Panc1 (cell line): ENCODE results near the gene TRPM4. TPM values are rescaled to one million over a fixed set of nuclear protein-coding genes. Genes with fewer than 3 reads are reported as not detected.

Source experiments
- ATAC-seq: fragments of 200-7000 bp; cut with Tn5 transposase; 2 replicates; pipeline ENCODE4 v1.9.1; 2020; ENCODE audit warnings: mild to moderate bottlenecking, moderate library complexity
- BruUV-seq: library from RNA; stranded (reverse); fragments of 400-500 nt; replicated peaks from 2 replicates; lab custom pipeline; 2021; lab: Mats Ljungman, UMichigan
- CTCF ChIA-PET: fragments of 300-600 bp; sonication (Branson Sonifier 250); formaldehyde crosslinking; loops from one replicate; lab custom pipeline; 2022; ENCODE audit warnings: antibody characterized with exemption; lab: Charles Lee
- POLR2A ChIA-PET: fragments of 300-600 bp; sonication (Branson Sonifier 250); formaldehyde crosslinking; loops from one replicate; lab custom pipeline; 2022; ENCODE audit warnings: antibody characterized with exemption; lab: Charles Lee
- DNase-seq: peaks from one replicate; pipeline ENCODE4 v3.0.0-alpha.2; 2010; ENCODE audit warnings: low read depth, low spot score
- H3K27ac ChIP-seq: 2 replicates; pipeline ENCODE4 v1.5.1; 2011; ENCODE audit warnings: mild to moderate bottlenecking, low read length, inconsistent platforms
- H3K27me3 ChIP-seq: fragments of 200-500 bp; sonication (Bioruptor generic); 2 replicates; pipeline ENCODE4 v1.6.0; 2014; ENCODE audit warnings: low read length, inconsistent platforms; ENCODE audit not compliant: control insufficient read depth, insufficient read depth
- H3K36me3 ChIP-seq: fragments of 200-500 bp; sonication (Bioruptor generic); 2 replicates; pipeline ENCODE4 v1.5.1; 2014; ENCODE audit warnings: inconsistent platforms, mild to moderate bottlenecking, low read length, moderate library complexity; ENCODE audit not compliant: control insufficient read depth, insufficient read depth
- H3K4me1 ChIP-seq: 2 replicates; pipeline ENCODE4 v1.5.1; 2011; ENCODE audit warnings: inconsistent platforms, mild to moderate bottlenecking, low read length, moderate library complexity; ENCODE audit not compliant: control insufficient read depth, insufficient read depth
- H3K4me3 ChIP-seq, 2 experiments: 2 replicates each; pipeline ENCODE4 v1.5.1; 2011 to 2012; ENCODE audit warnings: low read depth in 2 of 2, low read length in 2 of 2, mild to moderate bottlenecking in 2 of 2, inconsistent platforms in 1 of 2, moderate library complexity in 1 of 2
- H3K9me3 ChIP-seq: fragments of 200-500 bp; sonication (Bioruptor generic); 2 replicates; pipeline ENCODE4 v1.5.1; 2014; ENCODE audit warnings: low read depth, mild to moderate bottlenecking, inconsistent platforms, low read length, moderate library complexity; ENCODE audit not compliant: control insufficient read depth, insufficient read depth
- POLR2AphosphoS5 ChIP-seq: IDR thresholded peaks from 2 replicates; pipeline ENCODE4 v1.6.1; 2012; ENCODE audit warnings: mild to moderate bottlenecking, low read depth, low read length, moderate library complexity
- SIN3A ChIP-seq: IDR thresholded peaks from 2 replicates; pipeline ENCODE4 v1.6.1; 2012; ENCODE audit warnings: low read depth, mild to moderate bottlenecking, low read length, moderate library complexity, borderline replicate concordance; ENCODE audit not compliant: insufficient read depth
- TCF7L2 ChIP-seq: IDR thresholded peaks from 2 replicates; pipeline ENCODE4 v1.6.1; 2011; ENCODE audit warnings: mild to moderate bottlenecking, low read depth, low read length, inconsistent platforms
- in situ Hi-C: cut with HindIII; loops from 2 replicates; pipeline ENCODE4 v1.10.0; 2016; ENCODE audit warnings: low sequenced_read_pairs, low pct_unique_long_range_greater_than_20kb
- intact Hi-C: fragments of 100-400 bp; cut with micrococcal nuclease; formaldehyde crosslinking; loops from one replicate; pipeline ENCODE4 v1.10.0; 2022; ENCODE audit not compliant: unreplicated experiment
- total RNA-seq: library from RNA; stranded (reverse); gene quantifications from one replicate; pipeline ENCODE4 v1.2.1, GENCODE V29; 2021; ENCODE audit not compliant: unreplicated experiment
- TF ChIP-seq, protein P1 (sequence below), 2 experiments: IDR thresholded peaks; 2 replicates each; pipeline ENCODE4 v1.6.1; 2011 to 2012; ENCODE audit warnings: low read depth in 2 of 2, control low read depth in 1 of 2, low read length in 1 of 2, mild to moderate bottlenecking in 1 of 2, moderate library complexity in 1 of 2; ENCODE audit not compliant: insufficient read depth in 1 of 2
- TF ChIP-seq, protein P2 (sequence below): fragments of 450-650 bp; IDR thresholded peaks from 2 replicates; pipeline ENCODE4 v1.5.1; 2017; ENCODE audit warnings: mild to moderate bottlenecking

TRPM4 gene
- total RNA-seq, 1 experiment from 2014 or later = 19.4 TPM

DNA sequence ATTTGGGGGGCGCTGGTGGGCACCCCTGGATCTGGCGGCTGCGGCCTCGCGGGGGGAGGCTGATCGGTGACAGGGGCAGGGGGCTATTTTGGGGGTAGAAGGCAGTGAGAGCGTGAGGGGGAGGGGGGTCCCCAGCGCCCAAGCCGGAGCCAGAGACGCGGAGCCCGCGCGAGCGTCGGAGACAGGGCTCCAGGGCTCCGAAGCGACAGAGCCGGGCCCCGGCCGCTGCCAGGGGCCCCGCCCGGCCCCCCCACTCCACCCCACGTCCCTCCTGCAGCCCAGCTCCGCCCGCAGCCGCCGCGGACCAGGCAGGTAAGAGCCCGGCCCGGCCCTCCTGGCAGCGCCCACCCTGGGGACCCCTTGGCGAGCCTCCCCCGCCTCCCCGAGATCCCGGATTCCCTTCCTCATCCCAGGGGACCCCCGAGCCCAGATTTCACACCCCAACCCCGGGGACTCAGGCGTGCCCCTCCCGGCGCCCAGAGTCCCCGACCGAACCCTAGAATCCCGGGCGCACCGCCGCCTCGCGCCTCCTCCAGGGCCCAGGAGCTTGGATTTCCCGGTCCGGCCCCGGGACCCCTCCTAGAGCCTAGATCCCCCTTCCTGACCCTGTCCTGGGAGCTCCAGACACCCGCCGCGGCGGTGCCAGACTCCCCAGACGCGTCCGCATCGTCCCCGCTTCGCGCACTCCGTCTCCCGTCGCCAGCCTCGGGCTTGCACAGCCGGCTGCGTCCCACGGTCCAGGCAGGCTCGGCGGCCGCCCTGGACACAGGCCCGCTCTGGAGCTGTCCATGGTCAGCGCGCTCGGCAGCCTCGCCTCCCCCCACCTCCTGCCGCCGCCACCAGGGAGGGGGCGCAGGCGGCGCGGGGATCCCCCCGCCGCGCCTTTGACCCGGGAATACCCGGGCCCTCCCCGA, 37.9 kb upstream of the TRPM4 start, which contains the start of gene PPFIA3:
TSS of gene PPFIA3 (plus strand) at position 134 of the 914 bp plus-strand sequence. CDS start 8,330 bp downstream, outside the sequence.
- Histone ChIP-seq H3K4me1 (peaks cover 7% of the 10 kb centered on the region), H3K4me3 (peak within 1 kb of the TSS; percentile 53 to 57), H3K27ac (peak within 1 kb of the TSS; percentile 83), H3K36me3 (no peaks in the 10 kb centered on the region), H3K27me3 (no peaks in the 10 kb centered on the region), H3K9me3 (no peaks in the 10 kb centered on the region)
- in situ Hi-C loops (no loop called here), intact Hi-C loops (no loop called here)
- ChIA-PET POLR2A (interaction anchor here (0.9 kb wide), 1 partner anchor 8 kb away, joined by 3 read pairs; no protein-coding TSS in a partner anchor), CTCF (interaction anchor here (0.6 to 0.7 kb wide), 2 partner anchors 26 to 131 kb away, joined by 3 read pairs; no protein-coding TSS in a partner anchor)
- TF ChIP-seq TCF7L2 (no peak), SIN3A (peak; percentile 96; the same call in 1 of the 2 replicates), POLR2AphosphoS5 (no peak)
- TF ChIP-seq, protein P1, sequence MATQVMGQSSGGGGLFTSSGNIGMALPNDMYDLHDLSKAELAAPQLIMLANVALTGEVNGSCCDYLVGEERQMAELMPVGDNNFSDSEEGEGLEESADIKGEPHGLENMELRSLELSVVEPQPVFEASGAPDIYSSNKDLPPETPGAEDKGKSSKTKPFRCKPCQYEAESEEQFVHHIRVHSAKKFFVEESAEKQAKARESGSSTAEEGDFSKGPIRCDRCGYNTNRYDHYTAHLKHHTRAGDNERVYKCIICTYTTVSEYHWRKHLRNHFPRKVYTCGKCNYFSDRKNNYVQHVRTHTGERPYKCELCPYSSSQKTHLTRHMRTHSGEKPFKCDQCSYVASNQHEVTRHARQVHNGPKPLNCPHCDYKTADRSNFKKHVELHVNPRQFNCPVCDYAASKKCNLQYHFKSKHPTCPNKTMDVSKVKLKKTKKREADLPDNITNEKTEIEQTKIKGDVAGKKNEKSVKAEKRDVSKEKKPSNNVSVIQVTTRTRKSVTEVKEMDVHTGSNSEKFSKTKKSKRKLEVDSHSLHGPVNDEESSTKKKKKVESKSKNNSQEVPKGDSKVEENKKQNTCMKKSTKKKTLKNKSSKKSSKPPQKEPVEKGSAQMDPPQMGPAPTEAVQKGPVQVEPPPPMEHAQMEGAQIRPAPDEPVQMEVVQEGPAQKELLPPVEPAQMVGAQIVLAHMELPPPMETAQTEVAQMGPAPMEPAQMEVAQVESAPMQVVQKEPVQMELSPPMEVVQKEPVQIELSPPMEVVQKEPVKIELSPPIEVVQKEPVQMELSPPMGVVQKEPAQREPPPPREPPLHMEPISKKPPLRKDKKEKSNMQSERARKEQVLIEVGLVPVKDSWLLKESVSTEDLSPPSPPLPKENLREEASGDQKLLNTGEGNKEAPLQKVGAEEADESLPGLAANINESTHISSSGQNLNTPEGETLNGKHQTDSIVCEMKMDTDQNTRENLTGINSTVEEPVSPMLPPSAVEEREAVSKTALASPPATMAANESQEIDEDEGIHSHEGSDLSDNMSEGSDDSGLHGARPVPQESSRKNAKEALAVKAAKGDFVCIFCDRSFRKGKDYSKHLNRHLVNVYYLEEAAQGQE (IDR thresholded peaks at IDR 0.05; ENCODE audit: insufficient read depth in 1 of 2, low read depth in 2 of 2, low read length in 1 of 2) = peak; percentile 94 to 98
- TF ChIP-seq, protein P2, sequence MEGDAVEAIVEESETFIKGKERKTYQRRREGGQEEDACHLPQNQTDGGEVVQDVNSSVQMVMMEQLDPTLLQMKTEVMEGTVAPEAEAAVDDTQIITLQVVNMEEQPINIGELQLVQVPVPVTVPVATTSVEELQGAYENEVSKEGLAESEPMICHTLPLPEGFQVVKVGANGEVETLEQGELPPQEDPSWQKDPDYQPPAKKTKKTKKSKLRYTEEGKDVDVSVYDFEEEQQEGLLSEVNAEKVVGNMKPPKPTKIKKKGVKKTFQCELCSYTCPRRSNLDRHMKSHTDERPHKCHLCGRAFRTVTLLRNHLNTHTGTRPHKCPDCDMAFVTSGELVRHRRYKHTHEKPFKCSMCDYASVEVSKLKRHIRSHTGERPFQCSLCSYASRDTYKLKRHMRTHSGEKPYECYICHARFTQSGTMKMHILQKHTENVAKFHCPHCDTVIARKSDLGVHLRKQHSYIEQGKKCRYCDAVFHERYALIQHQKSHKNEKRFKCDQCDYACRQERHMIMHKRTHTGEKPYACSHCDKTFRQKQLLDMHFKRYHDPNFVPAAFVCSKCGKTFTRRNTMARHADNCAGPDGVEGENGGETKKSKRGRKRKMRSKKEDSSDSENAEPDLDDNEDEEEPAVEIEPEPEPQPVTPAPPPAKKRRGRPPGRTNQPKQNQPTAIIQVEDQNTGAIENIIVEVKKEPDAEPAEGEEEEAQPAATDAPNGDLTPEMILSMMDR = no peak
- no TSS peak for BruUV-seq
- DNase-seq (no peak), ATAC-seq (peak; percentile 54)

DNA sequence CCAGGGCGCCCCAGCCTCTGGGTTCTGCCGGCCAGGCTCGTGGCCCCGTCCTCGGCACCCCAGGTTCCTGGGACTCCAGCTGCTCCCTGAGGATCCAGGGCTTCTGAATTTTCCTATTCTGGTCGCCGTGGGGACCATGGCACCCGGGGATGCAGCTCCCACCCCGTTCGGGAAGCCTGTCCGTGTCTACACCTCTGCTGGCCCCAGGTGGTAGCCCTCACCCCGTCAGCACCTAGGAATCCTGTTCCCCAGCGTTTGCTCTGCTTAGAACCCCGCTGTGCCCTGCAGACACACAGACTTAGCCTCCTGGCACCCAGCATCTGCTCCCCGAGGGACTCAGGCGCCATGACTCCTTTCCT, 37.3 kb upstream of the TRPM4 start:
- intact Hi-C loops = no loop called here
- DNase-seq = no peak
- H3K27me3 ChIP-seq = no peaks in the 10 kb centered on the region
- ATAC-seq = no peak
- peak overlapping the region; percentile 46 to 51 for H3K4me3 ChIP-seq
- ChIA-PET POLR2A (interaction anchor here (0.9 kb wide), 1 partner anchor 8 kb away, joined by 3 read pairs; no protein-coding TSS in a partner anchor), CTCF (interaction anchor here (0.6 kb wide), 1 partner anchor 26 kb away, joined by 3 read pairs; no protein-coding TSS in a partner anchor)
- H3K36me3 ChIP-seq = no peaks in the 10 kb centered on the region
- TF ChIP-seq TCF7L2 (no peak), SIN3A (0 out of 2 replicates have a peak, but pooled peaks have one; percentile 4), POLR2AphosphoS5 (no peak)
- TF ChIP-seq, protein P2 = no peak
- TF ChIP-seq, protein P1 (IDR thresholded peaks at IDR 0.05; ENCODE audit: insufficient read depth in 1 of 2, low read depth in 2 of 2, low read length in 1 of 2) = no peak; a peak in 1 of 4 replicates
- peaks cover 7% of the 10 kb centered on the region for H3K4me1 ChIP-seq
- H3K27ac ChIP-seq = no peak overlapping the region
- BruUV-seq = no TSS peak
- H3K9me3 ChIP-seq = no peaks in the 10 kb centered on the region
- in situ Hi-C loops = no loop called here
